OCI-LY1 (cell line): ENCODE results near the gene CBFA2T3.

Experiments used
- CTCF ChIP-seq: fragments of 200-600 bp; sonication (generic), shearing (Covaris generic); IDR thresholded peaks from 2 replicates; pipeline ENCODE4 v1.5.1; 2017; ENCODE audit warnings: mild to moderate bottlenecking, antibody characterized with exemption, low read length, moderate library complexity, mixed read lengths
- EZH2 ChIP-seq: fragments of 200-600 bp; sonication (generic), shearing (Covaris generic); IDR thresholded peaks from 2 replicates; pipeline ENCODE4 v1.8.0; 2017; ENCODE audit warnings: borderline replicate concordance, mixed run types, mild to moderate bottlenecking, antibody characterized with exemption, low read length, moderate library complexity, mixed read lengths

- TF ChIP-seq CTCF (no peak), EZH2 (no peak)
Measured at GRCh38 chr16:89004209-89004831, 27.3 kb upstream of the CBFA2T3 start.
